GM21423 (cell line): ENCODE measurements around the gene ATXN1.
"Not testable (repeated sequence)": the region's sequence is repeated elsewhere in the genome, so short reads cannot be mapped to it uniquely, and the experiment has no call there.

Experiments
- ATAC-seq: cut with Tn5 transposase; IDR thresholded peaks from one replicate; pipeline ENCODE4 v1.9.1; 2021; ENCODE audit warnings: mild to moderate bottlenecking, moderate library complexity; ENCODE audit not compliant: unreplicated experiment

Gene ATXN1

GRCh38 chr6:16470502-16471221, 290.6 kb downstream of the ATXN1 start:
- no peak for ATAC-seq

- no peak for ATAC-seq
Observed at GRCh38 chr6:16468991-16469615, 292.2 kb downstream of the ATXN1 start.

GRCh38 chr6:16466800-16467553, 294.3 kb downstream of the ATXN1 start:
- ATAC-seq = no peak

GRCh38 chr6:16464045-16464444, 297.2 kb downstream of the ATXN1 start:
- ATAC-seq = no peak

GRCh38 chr6:16463246-16463645, 298.0 kb downstream of the ATXN1 start:
- ATAC-seq = not testable (repeated sequence)

- no peak for ATAC-seq
Observed at GRCh38 chr6:16461491-16461890, 299.8 kb downstream of the ATXN1 start.

- ATAC-seq = not testable (repeated sequence)
Observed at GRCh38 chr6:16459472-16459871, 301.8 kb downstream of the ATXN1 start.

- no peak for ATAC-seq
Observed at GRCh38 chr6:16452348-16452747, 308.9 kb downstream of the ATXN1 start.

GRCh38 chr6:16450821-16451220, 310.4 kb downstream of the ATXN1 start:
- ATAC-seq = no peak

GRCh38 chr6:16450285-16450684, 311.0 kb downstream of the ATXN1 start:
- ATAC-seq = no peak

- ATAC-seq = no peak
Observed at GRCh38 chr6:16446273-16446672, 315.0 kb downstream of the ATXN1 start.

- ATAC-seq = no peak
Observed at GRCh38 chr6:16442031-16442430, 319.2 kb downstream of the ATXN1 start.

- ATAC-seq = no peak
Observed at GRCh38 chr6:16441262-16441661, 320.0 kb downstream of the ATXN1 start.

- no peak for ATAC-seq
Observed at GRCh38 chr6:16440636-16441212, 320.5 kb downstream of the ATXN1 start.

- ATAC-seq = no peak
Observed at GRCh38 chr6:16438718-16439591, 322.3 kb downstream of the ATXN1 start.

- no peak for ATAC-seq
Observed at GRCh38 chr6:16437984-16438383, 323.3 kb downstream of the ATXN1 start.

GRCh38 chr6:16437095-16437494, 324.2 kb downstream of the ATXN1 start:
- no peak for ATAC-seq

GRCh38 chr6:16436550-16436949, 324.7 kb downstream of the ATXN1 start:
- no peak for ATAC-seq

GRCh38 chr6:16434885-16435284, 326.4 kb downstream of the ATXN1 start:
- no peak for ATAC-seq

- ATAC-seq = no peak
Observed at GRCh38 chr6:16433338-16433890, 327.8 kb downstream of the ATXN1 start.
